HG02610 (cell line): ENCODE measurements around the gene ACVR1.

Experiments
- ATAC-seq: cut with Tn5 transposase; IDR thresholded peaks from one replicate; pipeline ENCODE4 v1.9.1; 2021; ENCODE audit warnings: mild to moderate bottlenecking, moderate library complexity; ENCODE audit not compliant: unreplicated experiment

Gene ACVR1

GRCh38 chr2:157857881-157858280, 18.2 kb downstream of the ACVR1 start:
- ATAC-seq, result no peak

- no peak for ATAC-seq
These were observed 20.0 kb downstream of the ACVR1 start for GRCh38 chr2:157856187-157856515.

DNA sequence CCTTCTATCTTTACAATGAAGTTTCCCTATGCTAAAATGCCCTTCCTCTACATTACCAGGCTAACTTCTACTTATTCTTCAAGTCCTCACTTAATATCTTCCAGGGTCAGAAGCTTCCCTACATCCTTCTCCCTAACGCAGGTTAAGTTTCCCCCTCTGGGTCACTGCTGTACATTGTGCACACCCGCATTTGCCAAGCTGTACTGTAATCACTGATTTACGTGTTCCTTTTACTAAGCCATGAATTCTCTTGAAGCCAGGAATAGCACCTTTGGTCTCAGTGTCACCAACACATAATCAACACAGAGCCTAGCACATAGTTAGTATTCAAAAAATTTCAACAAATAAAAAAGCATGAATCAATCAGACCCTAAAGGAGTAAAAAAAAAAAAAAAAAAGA, 22.3 kb downstream of the ACVR1 start:
- no peak for ATAC-seq

DNA sequence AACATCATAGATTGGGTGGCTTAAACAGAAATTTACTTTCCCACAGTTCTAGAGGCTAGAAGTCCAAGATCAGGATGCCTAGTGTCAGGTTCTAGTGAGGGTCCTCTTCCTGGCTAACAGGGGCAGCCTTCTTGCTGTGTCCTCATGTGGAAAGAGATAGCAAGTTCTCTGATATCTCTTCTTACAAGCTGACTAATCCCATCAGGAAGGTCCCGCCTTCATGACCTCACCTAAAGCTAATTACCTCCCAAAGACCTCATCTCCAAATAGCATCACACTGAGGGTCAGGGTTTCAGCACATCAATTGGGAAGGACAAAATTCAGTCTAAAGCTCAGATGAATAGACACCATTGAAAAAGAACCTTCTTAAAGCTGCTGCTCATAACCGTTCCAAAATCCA, 22.9 kb downstream of the ACVR1 start:
- ATAC-seq, result no peak

DNA sequence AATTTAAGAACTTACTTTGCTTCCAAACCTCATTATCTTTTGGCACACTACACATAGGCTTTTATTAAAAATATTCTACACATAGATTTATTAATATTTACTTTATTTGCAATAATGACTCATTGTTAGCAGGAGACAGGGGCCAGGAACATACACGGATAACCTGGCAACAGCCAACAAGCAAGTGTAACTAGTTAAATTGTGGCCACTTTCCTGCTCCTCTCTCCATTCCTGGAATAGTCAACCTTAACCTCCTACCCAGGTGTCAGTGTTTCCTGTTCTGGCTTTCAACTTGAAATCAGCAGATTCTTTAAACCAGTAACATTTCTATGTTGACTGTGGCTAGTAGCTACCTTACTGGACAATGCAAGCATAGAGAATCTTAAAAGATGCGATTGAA, 26.5 kb downstream of the ACVR1 start:
- ATAC-seq, result no peak

DNA sequence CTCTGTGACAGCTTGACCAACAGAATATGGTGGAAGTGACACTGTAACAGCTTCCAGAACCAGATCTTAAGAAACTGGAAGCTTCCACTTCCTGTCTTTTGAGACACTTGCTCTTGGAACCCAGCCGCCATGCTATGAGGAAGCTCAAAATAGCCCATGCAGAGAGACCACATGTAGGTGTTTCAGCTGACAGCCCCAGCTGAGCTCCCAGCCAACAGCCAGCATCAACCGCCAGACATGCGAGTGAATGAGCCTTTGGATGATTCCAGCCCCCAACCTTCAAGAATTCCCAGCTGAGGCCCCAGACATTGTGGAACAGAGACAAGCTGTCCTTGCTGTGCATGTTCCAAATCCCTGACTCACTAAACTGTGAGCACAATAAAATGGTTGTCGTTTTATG, 27.9 kb downstream of the ACVR1 start:
- ATAC-seq, result no peak

DNA sequence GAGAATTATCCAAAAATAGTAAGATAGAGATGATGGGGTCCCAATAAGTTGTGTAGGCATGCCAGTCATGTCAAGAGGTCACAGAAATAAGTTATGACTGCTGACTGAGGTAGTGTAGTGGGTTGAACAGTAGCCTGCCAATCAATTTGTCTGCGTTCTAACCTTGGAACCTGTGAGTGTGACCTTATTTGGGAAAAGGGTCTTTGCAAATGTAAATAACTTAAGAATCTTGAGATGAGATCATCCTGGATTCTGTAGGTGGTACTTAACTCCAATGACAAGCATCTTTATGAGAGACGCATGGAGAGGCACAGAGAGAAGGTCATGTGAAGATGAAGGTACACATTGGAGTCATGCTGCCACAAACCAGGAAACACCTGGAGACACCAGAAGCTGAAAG, 31.0 kb downstream of the ACVR1 start:
- ATAC-seq, result no peak

DNA sequence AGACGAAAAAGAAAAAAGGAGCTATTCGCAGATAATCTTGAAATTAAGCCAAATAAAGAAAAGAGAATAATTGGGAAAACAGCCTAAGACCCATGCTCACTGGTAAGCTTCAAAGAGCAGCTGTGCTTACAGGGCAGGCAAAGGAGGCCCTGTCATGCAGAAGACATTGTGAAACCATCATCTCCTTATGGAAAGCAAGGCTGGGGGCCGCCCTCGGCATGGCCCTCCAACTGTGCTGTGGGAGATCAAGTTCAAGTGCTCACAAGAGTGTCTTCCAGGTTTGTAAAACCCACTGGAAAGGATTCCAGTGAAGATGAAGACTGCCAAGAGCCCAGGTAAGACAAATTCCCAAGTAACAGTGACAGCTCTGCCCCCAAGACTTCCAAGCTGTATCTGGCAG, 32.2 kb downstream of the ACVR1 start:
- no peak for ATAC-seq

- ATAC-seq, result no peak
These were observed 33.0 kb downstream of the ACVR1 start for GRCh38 chr2:157843081-157843480.

DNA sequence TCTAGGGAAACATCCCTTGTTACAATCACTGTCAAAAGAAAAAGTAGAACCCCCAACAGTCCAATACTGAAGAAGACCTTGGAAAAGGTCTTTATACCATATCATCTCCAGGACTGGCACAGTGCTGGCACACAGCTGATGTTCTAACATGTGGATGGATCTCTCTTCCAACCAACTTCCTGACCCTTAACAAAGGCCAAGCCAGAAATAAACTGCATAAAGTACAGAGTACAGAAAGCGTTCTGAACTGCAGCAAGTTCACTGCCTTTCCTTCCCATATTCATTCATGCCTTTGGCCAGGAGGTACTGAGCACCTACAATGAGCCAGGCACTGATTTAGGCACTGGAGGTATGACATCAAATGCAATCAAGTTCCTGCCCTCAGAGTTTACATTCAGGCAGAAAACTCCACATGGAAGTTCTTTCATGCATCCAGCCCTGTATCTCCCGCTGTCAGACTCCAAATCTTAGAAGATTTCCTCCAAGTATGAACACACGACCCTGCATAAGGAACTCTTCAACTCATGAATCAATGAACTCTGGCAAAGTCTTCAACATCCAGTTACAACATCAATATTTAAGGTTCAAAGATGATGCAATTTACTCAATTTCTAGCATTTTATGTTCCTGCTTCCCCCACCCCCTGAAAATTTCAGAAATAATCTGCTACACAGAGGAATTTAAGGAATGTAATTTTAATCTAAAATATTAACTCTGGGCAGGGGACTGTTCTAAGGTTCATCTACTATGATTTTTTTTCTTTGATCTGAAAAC, 33.8 kb downstream of the ACVR1 start:
- ATAC-seq, result no peak

- ATAC-seq, result no peak
These were observed 34.6 kb downstream of the ACVR1 start for GRCh38 chr2:157841485-157841884.

- no peak for ATAC-seq
These were observed 35.5 kb downstream of the ACVR1 start for GRCh38 chr2:157840568-157841156.

- ATAC-seq, result no peak
These were observed 36.3 kb downstream of the ACVR1 start for GRCh38 chr2:157839822-157840221.

DNA sequence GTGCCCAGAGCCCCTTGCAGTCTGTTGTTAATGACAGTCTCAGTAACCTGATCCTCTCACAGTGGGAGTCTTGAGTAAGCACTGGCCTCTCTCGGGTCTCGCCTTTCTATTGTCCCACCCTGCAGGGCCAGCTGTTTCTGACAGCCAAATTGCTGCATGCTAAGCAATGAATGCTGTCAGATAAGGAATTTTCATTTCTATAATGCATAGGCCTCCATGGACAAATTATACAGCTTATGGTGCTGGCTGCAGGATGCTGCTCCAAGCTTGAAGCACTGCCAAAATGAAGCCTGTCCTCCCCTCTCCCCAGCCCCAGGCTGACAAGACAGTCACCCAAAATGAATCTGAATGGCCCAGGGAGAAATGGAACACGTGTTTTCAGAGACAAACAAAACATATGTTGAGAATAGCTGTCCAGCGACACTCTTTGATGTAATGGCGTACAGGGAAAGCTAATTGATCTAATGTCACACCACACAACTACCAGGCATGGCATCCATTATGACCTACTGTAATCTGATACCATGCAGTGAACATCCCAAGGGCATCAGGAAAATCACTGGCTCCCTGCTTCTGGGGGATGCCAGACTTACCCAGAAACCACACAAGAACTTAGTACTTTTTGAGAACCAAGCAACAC, 36.8 kb downstream of the ACVR1 start:
- ATAC-seq, result no peak

DNA sequence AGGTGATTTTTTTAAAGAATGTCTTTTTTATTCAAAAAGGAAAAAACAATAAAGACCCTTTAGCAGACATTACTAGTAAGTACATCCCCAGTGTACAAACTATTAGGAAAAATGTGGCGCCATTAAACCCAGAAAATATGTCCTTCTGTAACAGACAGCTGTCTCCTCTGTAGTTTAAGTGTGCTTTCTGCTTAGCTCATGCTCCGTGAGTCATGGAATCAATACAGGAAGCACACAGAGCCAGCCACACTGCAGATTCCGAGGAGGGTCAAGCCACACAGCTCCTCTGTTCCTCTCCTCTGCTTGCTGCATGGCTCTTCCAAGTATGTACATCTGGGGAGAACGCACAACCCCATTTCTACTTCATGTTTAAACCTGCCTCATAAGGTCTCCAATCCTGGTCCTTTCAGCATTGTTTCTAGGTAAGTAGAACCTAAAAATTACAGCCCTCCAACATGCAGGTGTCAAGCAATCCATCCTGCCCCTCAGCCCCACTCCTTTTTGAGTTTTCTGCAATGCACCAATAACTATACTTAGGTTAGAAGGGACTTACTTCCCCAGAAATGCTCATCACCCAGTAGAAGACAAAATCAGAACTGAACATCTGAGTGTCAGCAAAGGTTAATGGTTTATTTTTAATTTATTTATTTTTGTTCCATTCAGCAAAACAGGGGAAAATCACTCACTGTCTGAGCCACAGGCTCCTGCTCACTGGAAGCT, 37.5 kb downstream of the ACVR1 start:
- ATAC-seq, result no peak

DNA sequence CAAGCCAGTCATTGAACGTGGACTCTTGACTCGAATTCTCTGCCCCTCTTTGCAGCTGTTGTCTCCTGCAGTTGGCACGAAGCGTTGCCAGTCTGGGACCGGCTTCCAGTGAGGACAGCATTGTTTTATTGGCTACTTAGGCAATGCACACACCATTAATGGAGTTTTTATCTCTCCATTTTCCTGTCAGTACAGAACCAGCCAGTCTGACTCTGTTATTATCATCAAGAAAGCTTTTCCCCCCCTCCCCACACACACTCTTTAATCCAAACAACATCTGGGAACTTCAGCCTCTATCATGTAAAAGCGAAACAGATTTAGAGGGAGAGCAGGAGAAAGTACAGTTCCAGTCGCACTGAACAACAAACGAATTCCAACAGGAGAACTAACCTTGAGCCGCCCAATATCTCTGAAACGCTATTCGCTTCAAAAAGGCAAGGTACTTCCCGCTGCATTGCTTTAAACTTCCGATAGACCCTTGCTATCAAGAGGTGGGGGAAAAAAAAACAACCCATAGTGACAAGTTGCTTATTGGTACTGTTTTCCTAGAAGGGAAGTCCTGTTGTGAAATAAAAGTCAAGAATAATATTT, 38.2 kb downstream of the ACVR1 start:
- ATAC-seq, result no peak

- ATAC-seq, result no peak
These were observed 39.6 kb downstream of the ACVR1 start for GRCh38 chr2:157836531-157836930.

DNA sequence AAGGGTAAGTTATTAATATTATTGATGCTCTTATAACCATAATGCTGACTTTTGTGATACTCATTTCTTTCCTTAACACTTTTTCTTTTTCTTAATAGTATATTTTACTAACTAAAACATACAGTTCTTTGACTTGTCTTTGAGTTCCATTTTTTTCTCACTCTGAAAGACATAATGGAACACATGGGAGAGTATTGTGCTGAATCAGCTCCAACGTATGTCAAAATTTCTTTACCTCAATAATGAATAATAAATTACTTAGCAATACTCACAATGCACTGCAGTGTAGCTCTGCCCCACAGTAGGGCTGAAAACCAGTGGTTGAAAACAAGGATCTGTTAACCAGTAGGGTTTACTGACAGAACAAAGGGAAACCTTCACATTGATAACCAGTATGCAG, 40.7 kb downstream of the ACVR1 start:
- ATAC-seq, result no peak

DNA sequence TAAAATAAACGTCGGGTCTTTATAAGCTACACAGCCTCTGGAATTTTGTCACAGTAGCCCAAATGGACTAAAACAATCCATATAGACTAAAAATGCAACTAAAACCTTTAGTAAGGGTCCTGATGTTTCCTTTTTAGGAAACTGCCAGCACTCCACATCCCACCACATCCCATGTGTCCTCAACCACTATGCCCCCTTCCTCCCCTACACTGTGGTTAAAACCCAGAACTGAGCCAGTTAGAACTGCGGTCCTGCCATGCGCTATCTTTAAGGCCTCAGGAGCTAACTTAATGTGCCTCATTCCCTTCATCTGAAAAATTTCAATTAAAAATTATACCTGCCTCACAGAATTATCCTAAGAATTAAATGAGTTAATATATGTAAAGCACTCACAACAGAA, 41.1 kb downstream of the ACVR1 start:
- no peak for ATAC-seq

DNA sequence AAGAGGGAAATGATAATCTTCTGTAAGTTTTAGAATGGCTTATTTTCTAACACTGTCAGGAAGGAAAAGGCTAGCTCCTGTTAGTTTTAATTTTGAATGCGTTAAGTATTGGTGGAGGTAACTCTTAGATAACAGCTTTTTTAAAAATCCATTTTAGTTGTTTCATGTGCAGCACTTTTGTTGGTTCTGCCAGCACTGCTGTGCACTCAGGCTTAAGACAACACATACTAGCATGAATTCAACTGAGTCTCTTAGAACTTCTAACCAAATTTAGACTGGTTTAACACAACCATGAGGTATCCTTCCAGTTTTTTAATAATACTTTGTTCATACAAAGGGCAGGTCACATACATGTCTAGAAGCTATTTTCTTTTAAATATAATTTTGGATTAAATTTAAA, 42.4 kb downstream of the ACVR1 start:
- ATAC-seq, result no peak

GRCh38 chr2:157831573-157832315, 44.4 kb downstream of the ACVR1 start:
- no peak for ATAC-seq
